ENCODE results near the gene PITRM1.

DNA sequence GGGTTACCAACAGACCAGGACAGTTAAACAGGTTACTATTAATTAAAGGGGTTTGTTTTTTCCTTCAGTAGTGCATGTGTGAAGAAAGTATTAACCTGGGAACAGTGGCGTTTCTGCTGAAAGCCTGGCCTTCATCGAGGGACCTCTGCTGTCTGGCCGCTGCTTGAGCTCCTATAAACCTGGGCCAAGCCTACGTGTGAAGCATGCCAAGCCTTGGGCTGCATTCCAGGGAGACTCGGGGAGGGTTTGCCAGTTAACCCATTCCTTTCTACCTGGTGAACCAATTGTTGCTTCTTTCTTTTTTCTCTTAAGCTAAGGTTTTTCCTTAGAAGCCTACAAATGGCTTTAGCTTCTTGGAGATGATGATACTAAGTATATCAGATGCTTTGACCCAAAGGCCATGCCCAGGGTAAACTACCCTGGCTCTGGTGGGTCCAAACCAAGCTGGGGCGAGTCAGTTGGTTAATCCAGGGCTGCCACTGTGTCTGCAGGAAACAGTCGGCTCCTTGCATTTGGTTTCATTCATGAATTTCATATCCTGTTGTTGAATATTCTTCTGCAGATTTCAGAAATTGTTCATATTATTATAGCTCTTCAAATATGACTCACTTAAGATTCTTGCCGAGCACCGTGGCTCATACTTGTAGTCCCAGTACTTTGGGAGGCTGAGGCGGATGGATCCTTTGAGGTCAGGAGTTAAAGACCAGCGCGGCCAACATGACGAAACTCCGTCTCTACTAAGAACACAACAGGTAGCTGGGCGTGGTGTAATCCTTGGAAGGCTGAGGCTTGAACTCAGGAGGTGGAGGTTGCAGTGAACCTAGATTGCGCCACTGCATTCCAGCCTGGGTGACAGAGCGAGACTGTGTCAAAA is 81.4 kb downstream of the PITRM1 start:
- no peak for TF ChIP-seq POLR2A (IDR thresholded peaks at IDR 0.05; ENCODE audit: low read depth, low read length)
- no peak for TF ChIP-seq POLR2AphosphoS5 (IDR thresholded peaks at IDR 0.05; ENCODE audit: low read depth, low read length)
